IPS DF 6.9 (cell line): ENCODE data around the gene LCP2.

Experiments used
- DNase-seq: peaks from one replicate; pipeline ENCODE4 v3.0.0-alpha.2; 2013; ENCODE audit warnings: low read depth, low spot score
- H3K27ac ChIP-seq: one replicate; pipeline ENCODE4 v1.5.1; 2013; ENCODE audit warnings: low read length, control low read depth
- H3K27me3 ChIP-seq: 2 replicates; pipeline ENCODE4 v1.6.1; 2013; ENCODE audit warnings: mild to moderate bottlenecking, low read length; ENCODE audit not compliant: control insufficient read depth, insufficient read depth
- H3K36me3 ChIP-seq: 2 replicates; pipeline ENCODE4 v1.6.1; 2013; ENCODE audit warnings: low read length; ENCODE audit not compliant: control insufficient read depth, insufficient read depth
- H3K4me1 ChIP-seq: 2 replicates; pipeline ENCODE4 v1.6.1; 2013; ENCODE audit warnings: low read length; ENCODE audit not compliant: control insufficient read depth, insufficient read depth
- H3K4me3 ChIP-seq: 2 replicates; pipeline ENCODE4 v1.5.1; 2013; ENCODE audit warnings: mild to moderate bottlenecking, low read length
- H3K9me3 ChIP-seq: 2 replicates; pipeline ENCODE4 v1.6.1; 2013; ENCODE audit warnings: low read length, inconsistent platforms; ENCODE audit not compliant: control insufficient read depth, insufficient read depth
- WGBS: extraction: QIAGEN DNeasy Blood & Tissue Kit; methylation state at CpG from one replicate; pipeline ENCODE4 v1.1.7; 2013; ENCODE audit warnings: mixed read lengths, missing lambda C conversion rate; ENCODE audit not compliant: insufficient read length, insufficient coverage; 5-methylcytosine and 5-hydroxymethylcytosine counted together

Gene LCP2

GRCh38 chr5:170337045-170337733, 39.6 kb upstream of the LCP2 start:
- Histone ChIP-seq H3K4me3 (no peak overlapping the region), H3K27me3 (no peaks in the 10 kb centered on the region), H3K36me3 (0 out of 2 replicates have a peak, but pooled peaks cover 2% of the 10 kb centered on the region), H3K4me1 (peaks cover 13% of the 10 kb centered on the region), H3K27ac (no peak overlapping the region), H3K9me3 (peaks cover 3% of the 10 kb centered on the region; the same call in 1 of the 2 replicates)
- no peak for DNase-seq
- no CpG with 5 or more reads among the region's 9 CpGs for WGBS

DNA sequence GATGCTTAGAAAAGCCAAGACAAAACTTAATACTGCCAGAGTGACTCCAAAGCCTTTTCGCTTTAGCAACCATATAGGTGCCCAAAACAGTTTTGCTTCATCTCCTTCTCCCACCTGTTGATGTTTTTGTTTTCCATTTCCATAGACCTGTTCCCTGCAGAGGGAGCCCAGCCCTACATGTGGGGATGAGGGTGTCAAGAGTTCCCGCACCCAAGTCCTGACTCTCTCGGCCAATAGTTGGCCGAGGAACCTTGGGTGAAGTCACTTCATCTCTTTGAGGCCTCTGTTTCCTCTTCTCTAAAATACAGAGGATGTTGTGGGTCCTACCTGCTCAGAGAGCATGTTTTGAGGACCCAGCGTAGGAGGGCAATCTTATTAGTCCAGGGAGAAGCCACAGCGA, 38.5 kb upstream of the LCP2 start:
- Histone ChIP-seq H3K4me1 (peaks cover 13% of the 10 kb centered on the region), H3K27ac (no peak overlapping the region), H3K4me3 (no peak overlapping the region), H3K27me3 (no peaks in the 10 kb centered on the region), H3K9me3 (no peaks in the 10 kb centered on the region), H3K36me3 (no peaks in the 10 kb centered on the region)
- DNase-seq, result no peak
- WGBS, result no CpG with 5 or more reads among the region's 6 CpGs

- Histone ChIP-seq H3K4me3 (no peak overlapping the region), H3K4me1 (peaks cover 13% of the 10 kb centered on the region), H3K9me3 (no peaks in the 10 kb centered on the region), H3K27me3 (no peaks in the 10 kb centered on the region), H3K36me3 (no peaks in the 10 kb centered on the region), H3K27ac (no peak overlapping the region)
- no CpG with 5 or more reads among the region's 5 CpGs for WGBS
- DNase-seq, result no peak
Measured at GRCh38 chr5:170334626-170335025, 37.0 kb upstream of the LCP2 start.

DNA sequence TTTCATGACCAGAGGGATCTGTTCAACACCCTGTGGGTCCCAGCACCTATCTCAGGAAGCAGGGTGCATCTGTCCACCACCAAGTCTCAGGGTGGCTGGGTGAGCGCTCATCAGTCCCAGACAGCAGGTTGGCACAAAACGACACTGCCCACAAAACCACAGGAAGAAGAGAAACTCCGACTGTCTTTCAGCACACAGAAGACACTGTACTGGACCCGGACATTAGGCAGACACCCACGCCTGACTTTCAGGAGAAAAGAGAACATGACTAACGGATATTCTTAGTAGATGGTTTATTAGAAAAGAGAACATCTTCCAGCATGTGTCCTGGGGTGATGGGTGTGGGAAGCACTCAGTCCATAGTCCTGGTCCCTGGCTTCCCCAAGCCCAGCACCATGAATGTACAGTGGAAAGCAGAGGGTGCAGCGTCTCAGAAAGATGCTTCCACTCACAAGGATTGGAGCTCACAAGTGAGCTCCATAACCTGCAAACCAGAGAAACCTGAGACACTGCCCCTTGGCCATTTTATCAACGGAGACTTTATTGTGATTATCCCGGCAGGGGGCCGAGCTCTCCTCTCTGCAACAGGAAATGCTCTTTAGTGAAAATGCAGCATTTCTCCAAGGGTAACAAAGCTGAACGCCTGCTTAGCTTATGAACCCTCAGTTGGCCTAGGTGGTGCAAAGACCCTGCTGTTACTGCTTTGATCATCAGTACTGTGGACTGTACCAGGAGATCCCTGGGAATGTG, 35.8 kb upstream of the LCP2 start:
- Histone ChIP-seq H3K9me3 (no peaks in the 10 kb centered on the region), H3K4me1 (peaks cover 13% of the 10 kb centered on the region), H3K4me3 (no peak overlapping the region), H3K27ac (peak overlapping the region; percentile 86), H3K27me3 (no peaks in the 10 kb centered on the region), H3K36me3 (no peaks in the 10 kb centered on the region)
- WGBS, result no CpG with 5 or more reads among the region's 11 CpGs
- DNase-seq, result no peak

GRCh38 chr5:170332058-170332457, 34.5 kb upstream of the LCP2 start:
- no peak for DNase-seq
- H3K4me3 ChIP-seq, result no peak overlapping the region
- H3K27me3 ChIP-seq, result no peaks in the 10 kb centered on the region
- H3K27ac ChIP-seq, result no peak overlapping the region
- peaks cover 13% of the 10 kb centered on the region for H3K4me1 ChIP-seq
- H3K36me3 ChIP-seq, result no peaks in the 10 kb centered on the region
- H3K9me3 ChIP-seq, result no peaks in the 10 kb centered on the region
- no CpG with 5 or more reads among the region's 5 CpGs for WGBS

DNA sequence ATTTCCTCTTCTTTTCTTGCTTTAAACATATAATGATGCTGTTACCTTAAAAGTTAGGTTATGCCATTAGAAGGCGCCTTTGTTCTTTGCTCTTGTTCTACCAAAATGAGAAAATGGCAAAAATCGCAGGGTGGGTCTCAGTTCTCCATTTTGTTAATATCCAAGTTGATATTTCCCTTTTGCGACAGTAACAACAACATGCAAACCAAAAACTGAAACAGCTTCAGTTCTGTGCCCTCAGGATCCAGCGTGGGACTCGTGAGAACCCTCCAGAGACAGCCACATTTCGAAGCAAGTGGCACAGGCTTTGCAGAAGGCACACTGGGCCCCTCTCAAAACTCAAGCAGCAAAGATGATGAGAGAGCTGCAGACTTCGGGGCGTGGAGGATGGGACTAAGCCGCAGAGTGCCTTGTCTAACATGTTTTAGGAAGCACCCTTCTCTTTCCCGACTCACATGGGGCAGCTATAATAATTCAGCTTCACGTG, 33.0 kb upstream of the LCP2 start:
- no peaks in the 10 kb centered on the region for H3K36me3 ChIP-seq
- H3K9me3 ChIP-seq, result no peaks in the 10 kb centered on the region
- no peak for DNase-seq
- no peaks in the 10 kb centered on the region for H3K27me3 ChIP-seq
- no peak overlapping the region for H3K4me3 ChIP-seq
- H3K27ac ChIP-seq, result no peak overlapping the region
- H3K4me1 ChIP-seq, result peaks cover 12% of the 10 kb centered on the region; the same call in 1 of the 2 replicates
- no CpG with 5 or more reads among the region's 11 CpGs for WGBS

- H3K27me3 ChIP-seq, result no peaks in the 10 kb centered on the region
- 100% methylated on average over 1 of the region's 3 CpGs for WGBS
- H3K27ac ChIP-seq, result no peak overlapping the region
- no peaks in the 10 kb centered on the region for H3K9me3 ChIP-seq
- DNase-seq, result no peak
- H3K36me3 ChIP-seq, result no peaks in the 10 kb centered on the region
- H3K4me1 ChIP-seq, result peaks cover 12% of the 10 kb centered on the region; the same call in 1 of the 2 replicates
- H3K4me3 ChIP-seq, result no peak overlapping the region
Measured at GRCh38 chr5:170329524-170329923, 31.9 kb upstream of the LCP2 start.

DNA sequence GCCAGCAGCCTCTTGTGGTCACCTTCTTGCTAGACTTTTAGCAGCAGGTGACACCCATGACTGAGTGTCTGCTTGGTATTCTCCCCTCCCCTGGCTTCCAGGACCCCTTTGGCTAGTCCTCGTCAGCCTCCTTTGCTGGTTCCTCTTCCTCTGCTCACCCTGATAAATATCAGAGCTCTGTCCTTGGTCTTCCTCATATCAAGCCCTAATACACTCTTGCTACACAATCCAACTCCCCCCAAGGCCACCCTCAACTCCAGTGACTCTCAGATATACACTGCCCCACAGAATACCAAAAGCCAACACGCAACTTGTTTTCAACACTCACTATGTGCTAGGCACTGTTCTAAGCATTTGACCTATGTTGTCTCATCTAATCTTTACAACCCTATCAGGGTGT, 30.3 kb upstream of the LCP2 start:
- Histone ChIP-seq H3K27ac (no peak overlapping the region), H3K27me3 (no peaks in the 10 kb centered on the region), H3K9me3 (no peaks in the 10 kb centered on the region), H3K4me1 (peaks cover 2% of the 10 kb centered on the region; the same call in 1 of the 2 replicates), H3K4me3 (no peak overlapping the region), H3K36me3 (no peaks in the 10 kb centered on the region)
- no peak for DNase-seq
- no CpG with 5 or more reads among the region's 2 CpGs for WGBS

GRCh38 chr5:170327168-170327567, 29.6 kb upstream of the LCP2 start:
- H3K27ac ChIP-seq, result no peak overlapping the region
- WGBS, result no CpG with 5 or more reads among the region's 4 CpGs
- H3K4me3 ChIP-seq, result no peak overlapping the region
- no peaks in the 10 kb centered on the region for H3K36me3 ChIP-seq
- no peak for DNase-seq
- no peaks in the 10 kb centered on the region for H3K27me3 ChIP-seq
- no peaks in the 10 kb centered on the region for H3K9me3 ChIP-seq
- H3K4me1 ChIP-seq, result peaks cover 2% of the 10 kb centered on the region; the same call in 1 of the 2 replicates

DNA sequence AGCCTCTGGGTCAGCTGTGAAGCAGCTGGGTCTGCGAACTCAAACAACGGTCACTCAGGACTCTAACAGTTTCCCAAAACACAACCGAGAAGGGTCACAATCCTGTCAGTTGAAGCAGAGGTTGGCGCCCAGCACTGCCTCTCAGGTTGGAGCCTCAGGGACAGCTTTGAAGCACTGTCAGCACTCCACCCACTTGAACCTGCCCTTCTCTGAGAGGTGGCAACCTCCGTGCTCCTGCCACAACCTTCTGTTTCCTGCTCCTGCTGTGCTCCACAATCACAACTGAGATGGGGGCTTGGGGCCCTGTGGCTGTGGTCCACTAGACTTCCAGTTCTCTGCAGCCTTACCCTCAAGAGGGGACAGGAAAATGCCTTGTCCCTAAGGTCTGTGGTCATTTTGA, 21.7 kb upstream of the LCP2 start:
- Histone ChIP-seq H3K27me3 (no peaks in the 10 kb centered on the region), H3K4me1 (no peaks in the 10 kb centered on the region; the same call in 1 of the 2 replicates), H3K9me3 (no peaks in the 10 kb centered on the region), H3K27ac (no peak overlapping the region), H3K4me3 (no peak overlapping the region), H3K36me3 (no peaks in the 10 kb centered on the region)
- WGBS, result no CpG with 5 or more reads among the region's 5 CpGs
- no peak for DNase-seq
